Measurements from ENCODE around the gene NOS1AP.

Gene NOS1AP

GRCh38 chr1:162298266-162298665, 228.8 kb downstream of the NOS1AP start:
- H3K27me3 Mint-ChIP-seq: peaks cover 37% of the 10 kb centered on the region
- DNase-seq: no peak
- H3K4me3 Mint-ChIP-seq: no peak overlapping the region
- ATAC-seq: no peak
- H3K4me1 Mint-ChIP-seq: no peaks in the 10 kb centered on the region
- no peak overlapping the region for H3K27ac Mint-ChIP-seq
- no peaks in the 10 kb centered on the region for H3K9me3 Mint-ChIP-seq

GRCh38 chr1:162299018-162299417, 229.5 kb downstream of the NOS1AP start:
- H3K4me1 Mint-ChIP-seq: no peaks in the 10 kb centered on the region
- DNase-seq: no peak
- H3K9me3 Mint-ChIP-seq: no peaks in the 10 kb centered on the region
- no peak overlapping the region for H3K27ac Mint-ChIP-seq
- H3K4me3 Mint-ChIP-seq: no peak overlapping the region
- ATAC-seq: no peak
- H3K27me3 Mint-ChIP-seq: peaks cover 40% of the 10 kb centered on the region

GRCh38 chr1:162300057-162300917, 230.8 kb downstream of the NOS1AP start:
- H3K4me3 Mint-ChIP-seq: no peak overlapping the region
- ATAC-seq (no peak), DNase-seq (no peak)
- H3K27me3 Mint-ChIP-seq: peaks cover 44% of the 10 kb centered on the region
- H3K4me1 Mint-ChIP-seq: no peaks in the 10 kb centered on the region
- H3K9me3 Mint-ChIP-seq: no peaks in the 10 kb centered on the region
- peak overlapping the region in 1 of 2 donors; percentile 84 for H3K27ac Mint-ChIP-seq

- H3K4me3 Mint-ChIP-seq: no peak overlapping the region
- ATAC-seq: no peak
- DNase-seq: no peak
- peaks cover 44% of the 10 kb centered on the region for H3K27me3 Mint-ChIP-seq
- H3K27ac Mint-ChIP-seq: no peak overlapping the region
- no peaks in the 10 kb centered on the region for H3K9me3 Mint-ChIP-seq
- H3K4me1 Mint-ChIP-seq: no peaks in the 10 kb centered on the region
Observed at GRCh38 chr1:162301696-162302095, 232.2 kb downstream of the NOS1AP start.

- H3K4me3 Mint-ChIP-seq: no peak overlapping the region
- H3K27ac Mint-ChIP-seq: no peak overlapping the region
- DNase-seq: no peak
- H3K27me3 Mint-ChIP-seq: peaks cover 44% of the 10 kb centered on the region
- no peaks in the 10 kb centered on the region for H3K9me3 Mint-ChIP-seq
- ATAC-seq: no peak
- H3K4me1 Mint-ChIP-seq: no peaks in the 10 kb centered on the region
Observed at GRCh38 chr1:162302306-162303003, 233.0 kb downstream of the NOS1AP start.

GRCh38 chr1:162303004-162303344, 233.5 kb downstream of the NOS1AP start:
- ATAC-seq: no peak

GRCh38 chr1:162304736-162305135, 235.2 kb downstream of the NOS1AP start:
- Mint-ChIP-seq H3K27ac (no peak overlapping the region), H3K27me3 (peaks cover 32% of the 10 kb centered on the region), H3K4me1 (no peaks in the 10 kb centered on the region), H3K9me3 (peaks cover 7 to 8% of the 10 kb centered on the region in 2 donors), H3K4me3 (no peak overlapping the region)
- DNase-seq (no peak), ATAC-seq (no peak)

More at GRCh38 chr1:162303004-162303344, 233.5 kb downstream of the NOS1AP start:
- peaks cover 43% of the 10 kb centered on the region for H3K27me3 Mint-ChIP-seq
- no peak overlapping the region for H3K27ac Mint-ChIP-seq
- peaks cover 3% of the 10 kb centered on the region in 2 donors for H3K9me3 Mint-ChIP-seq
- H3K4me1 Mint-ChIP-seq: no peaks in the 10 kb centered on the region
- no peak for DNase-seq
- H3K4me3 Mint-ChIP-seq: no peak overlapping the region

GRCh38 chr1:162305969-162306368, 236.5 kb downstream of the NOS1AP start:
- no peak overlapping the region for H3K4me3 Mint-ChIP-seq
- no peak overlapping the region for H3K27ac Mint-ChIP-seq
- H3K9me3 Mint-ChIP-seq: peaks cover 7 to 8% of the 10 kb centered on the region in 2 donors
- ATAC-seq (no peak), DNase-seq (no peak)
- peaks cover 19% of the 10 kb centered on the region for H3K27me3 Mint-ChIP-seq
- no peaks in the 10 kb centered on the region for H3K4me1 Mint-ChIP-seq

- no peaks in the 10 kb centered on the region for H3K4me1 Mint-ChIP-seq
- ATAC-seq: no peak
- H3K4me3 Mint-ChIP-seq: no peak overlapping the region
- no peak overlapping the region for H3K27ac Mint-ChIP-seq
- no peak for DNase-seq
- peaks cover 7 to 8% of the 10 kb centered on the region in 2 donors for H3K9me3 Mint-ChIP-seq
- H3K27me3 Mint-ChIP-seq: no peaks in the 10 kb centered on the region
Observed at GRCh38 chr1:162310337-162310736, 240.8 kb downstream of the NOS1AP start.

- no peak overlapping the region for H3K4me3 Mint-ChIP-seq
- no peak overlapping the region for H3K27ac Mint-ChIP-seq
- no peaks in the 10 kb centered on the region for H3K9me3 Mint-ChIP-seq
- DNase-seq (no peak), ATAC-seq (no peak)
- peaks cover 7% of the 10 kb centered on the region for H3K4me1 Mint-ChIP-seq
- peaks cover 14% of the 10 kb centered on the region for H3K27me3 Mint-ChIP-seq
Observed at GRCh38 chr1:162314206-162314605, 244.7 kb downstream of the NOS1AP start.

GRCh38 chr1:162315673-162316072, 246.2 kb downstream of the NOS1AP start:
- H3K27ac Mint-ChIP-seq: no peak overlapping the region
- H3K9me3 Mint-ChIP-seq: no peaks in the 10 kb centered on the region
- no peak for ATAC-seq
- peaks cover 24% of the 10 kb centered on the region for H3K27me3 Mint-ChIP-seq
- H3K4me1 Mint-ChIP-seq: peaks cover 7% of the 10 kb centered on the region
- no peak for DNase-seq
- H3K4me3 Mint-ChIP-seq: no peak overlapping the region

- ATAC-seq: no peak
- H3K27me3 Mint-ChIP-seq: peaks cover 24% of the 10 kb centered on the region
- H3K4me1 Mint-ChIP-seq: peaks cover 7% of the 10 kb centered on the region
- peak overlapping the region in 1 of 2 donors; percentile 47 for H3K27ac Mint-ChIP-seq
- H3K9me3 Mint-ChIP-seq: no peaks in the 10 kb centered on the region
- H3K4me3 Mint-ChIP-seq: no peak overlapping the region
- DNase-seq: no peak
Observed at GRCh38 chr1:162316187-162316586, 246.7 kb downstream of the NOS1AP start.

- ATAC-seq: no peak
- DNase-seq: no peak
- Mint-ChIP-seq H3K9me3 (no peaks in the 10 kb centered on the region), H3K27me3 (peaks cover 24% of the 10 kb centered on the region), H3K4me3 (no peak overlapping the region), H3K4me1 (peaks cover 7% of the 10 kb centered on the region), H3K27ac (no peak overlapping the region)
Observed at GRCh38 chr1:162317621-162318020, 248.1 kb downstream of the NOS1AP start.

GRCh38 chr1:162319493-162320175, 250.1 kb downstream of the NOS1AP start:
- ATAC-seq: peak; percentile 35
- peaks cover 7% of the 10 kb centered on the region for H3K4me1 Mint-ChIP-seq
- DNase-seq: no peak
- H3K9me3 Mint-ChIP-seq: no peaks in the 10 kb centered on the region
- no peak overlapping the region for H3K4me3 Mint-ChIP-seq
- H3K27ac Mint-ChIP-seq: peak overlapping the region in 1 of 2 donors; percentile 68
- peaks cover 24% of the 10 kb centered on the region for H3K27me3 Mint-ChIP-seq

GRCh38 chr1:162321809-162322422, 252.4 kb downstream of the NOS1AP start:
- DNase-seq (no peak), ATAC-seq (no peak)
- H3K9me3 Mint-ChIP-seq: no peaks in the 10 kb centered on the region
- no peak overlapping the region for H3K27ac Mint-ChIP-seq
- peaks cover 31% of the 10 kb centered on the region for H3K27me3 Mint-ChIP-seq
- H3K4me3 Mint-ChIP-seq: no peak overlapping the region
- H3K4me1 Mint-ChIP-seq: no peaks in the 10 kb centered on the region
